K562 (cell line): ENCODE results near the gene ITPR1. TPM values are rescaled to one million over a fixed set of nuclear protein-coding genes. Genes with fewer than 3 reads are reported as not detected.
A peak's percentile ranks its signal among the peaks of the same experiment; 100 is the strongest.

ENCODE experiments used
- ASH1L ChIP-seq: fragments of 450-650 bp; IDR thresholded peaks from 2 replicates; pipeline ENCODE4 v1.6.1; 2018; ENCODE audit warnings: borderline replicate concordance, mild to moderate bottlenecking, low read depth; ENCODE audit not compliant: partially characterized antibody
- IFI16 ChIP-seq: fragments of 250-450 bp; sonication (Bioruptor Pico); IDR thresholded peaks from 2 replicates; pipeline ENCODE4 v2.1.2; 2022; ENCODE audit warnings: mild to moderate bottlenecking, inconsistent platforms
- NFYB ChIP-seq: IDR thresholded peaks from 2 replicates; pipeline ENCODE4 v1.6.1; 2011; ENCODE audit warnings: mild to moderate bottlenecking, moderate library complexity; ENCODE audit not compliant: insufficient read length; ENCODE audit errors: extremely low read depth
- SMAD1 ChIP-seq: fragments of 150-350 bp; IDR thresholded peaks from 2 replicates; pipeline ENCODE4 v1.6.1; 2014; ENCODE audit warnings: low read length, low read depth; ENCODE audit not compliant: partially characterized antibody
- SMARCA4 ChIP-seq: fragments of 450-650 bp; IDR thresholded peaks from 2 replicates; pipeline ENCODE4 v1.6.1; 2016
- SRSF3 ChIP-seq: fragments of 200-400 bp; formaldehyde crosslinking; IDR thresholded peaks from 2 replicates; pipeline ENCODE4 v1.6.1; 2016; ENCODE audit warnings: mild to moderate bottlenecking, low read length, moderate library complexity; ENCODE audit not compliant: insufficient read depth
- ZNF133 ChIP-seq: fragments of 250-450 bp; sonication (Bioruptor Pico); IDR thresholded peaks from 2 replicates; pipeline ENCODE4 v1.4.0; 2020; ENCODE audit warnings: mild to moderate bottlenecking
- ZNF197 ChIP-seq: fragments of 200-800 bp; sonication (Bioruptor generic); IDR thresholded peaks from 2 replicates; pipeline ENCODE4 v1.6.1; 2016; ENCODE audit warnings: low read depth, missing genetic modification characterization, missing compliant biosample characterization
- ZNF263 ChIP-seq: sonication (generic); formaldehyde crosslinking; IDR thresholded peaks from 2 replicates; pipeline ENCODE4 v1.8.0; 2022; ENCODE audit warnings: mild to moderate bottlenecking, missing genetic modification reagents, borderline replicate concordance
- ZNF695 ChIP-seq: fragments of 450-650 bp; formaldehyde crosslinking; IDR thresholded peaks from 2 replicates; pipeline ENCODE4 v1.4.0; 2020; ENCODE audit warnings: mild to moderate bottlenecking, moderate library complexity
- ZSCAN32 ChIP-seq: fragments of 450-650 bp; formaldehyde crosslinking; IDR thresholded peaks from 2 replicates; pipeline ENCODE4 v1.4.0; 2020; ENCODE audit warnings: mild to moderate bottlenecking, moderate library complexity
- polyA plus RNA-seq, 8 experiments: library from polyadenylated mRNA; depleted of rRNA in 4 of 8; stranded (reverse) in 5 of 8; unstranded in 3 of 8; fragments of >200 nt; fragmentation: Nextera tagmentation in 2 of 8; fragmentation: Illumina TruSeq in 1 of 8; extraction: Ambion mirVana in 2 of 8; extraction: Trizol in 1 of 8; gene quantifications; 2 replicates each; pipeline versions ENCODE4 v1.2.1 to v1.2.3, GENCODE V29; 2011 to 2014; ENCODE audit warnings: inconsistent platforms in 1 of 8, missing spikeins in 1 of 8
- total RNA-seq, 7 experiments: library from RNA; depleted of rRNA in 6 of 7; stranded (reverse); fragments of >200 nt in 6 of 7; fragmentation: Illumina TruSeq in 2 of 7; extraction: Trizol in 2 of 7; gene quantifications; 2 replicates each; pipeline versions ENCODE4 v1.2.1 to v1.2.3, GENCODE V29; 2011 to 2021; ENCODE audit warnings: low replicate concordance in 1 of 7
- TF ChIP-seq, protein P1 (sequence below), 3 experiments: fragments of 200-800 bp in 1 of 3; fragments of 250-450 bp in 1 of 3; fragments of 450-650 bp in 1 of 3; sonication (Bioruptor Pico) in 1 of 3; sonication (Bioruptor generic) in 1 of 3; formaldehyde crosslinking in 1 of 3; IDR thresholded peaks; 2 replicates each; pipeline versions ENCODE4 v1.6.1 to v1.8.0; 2016 to 2022; ENCODE audit warnings: mild to moderate bottlenecking in 2 of 3, missing genetic modification characterization in 2 of 3, missing compliant biosample characterization in 1 of 3, moderate library complexity in 1 of 3
- TF ChIP-seq, protein P2 (sequence below), 2 experiments: fragments of 450-650 bp in 1 of 2; IDR thresholded peaks; 2 replicates each; pipeline ENCODE4 v1.6.1; 2011 to 2017; ENCODE audit warnings: low read depth in 2 of 2, antibody characterized with exemption in 1 of 2, borderline replicate concordance in 1 of 2, low read length in 1 of 2, mild to moderate bottlenecking in 1 of 2, mixed read lengths in 1 of 2; ENCODE audit not compliant: control insufficient read depth in 1 of 2
- TF ChIP-seq, protein P3 (sequence below): fragments of 450-650 bp; IDR thresholded peaks from 2 replicates; pipeline ENCODE4 v1.6.1; 2017; ENCODE audit warnings: antibody characterized with exemption, mild to moderate bottlenecking
- TF ChIP-seq, protein P4 (sequence below): fragments of 250-450 bp; sonication (Bioruptor Pico); IDR thresholded peaks from 2 replicates; pipeline ENCODE4 v1.9.0; 2021; ENCODE audit warnings: mild to moderate bottlenecking

ITPR1 gene
- total and polyA plus RNA-seq, 9 of the 15 experiments (the other 6 are each of a cell fraction or from before 2014, with no cell fraction given) = 22.4 to 40.0 (median 27.4) TPM

DNA sequence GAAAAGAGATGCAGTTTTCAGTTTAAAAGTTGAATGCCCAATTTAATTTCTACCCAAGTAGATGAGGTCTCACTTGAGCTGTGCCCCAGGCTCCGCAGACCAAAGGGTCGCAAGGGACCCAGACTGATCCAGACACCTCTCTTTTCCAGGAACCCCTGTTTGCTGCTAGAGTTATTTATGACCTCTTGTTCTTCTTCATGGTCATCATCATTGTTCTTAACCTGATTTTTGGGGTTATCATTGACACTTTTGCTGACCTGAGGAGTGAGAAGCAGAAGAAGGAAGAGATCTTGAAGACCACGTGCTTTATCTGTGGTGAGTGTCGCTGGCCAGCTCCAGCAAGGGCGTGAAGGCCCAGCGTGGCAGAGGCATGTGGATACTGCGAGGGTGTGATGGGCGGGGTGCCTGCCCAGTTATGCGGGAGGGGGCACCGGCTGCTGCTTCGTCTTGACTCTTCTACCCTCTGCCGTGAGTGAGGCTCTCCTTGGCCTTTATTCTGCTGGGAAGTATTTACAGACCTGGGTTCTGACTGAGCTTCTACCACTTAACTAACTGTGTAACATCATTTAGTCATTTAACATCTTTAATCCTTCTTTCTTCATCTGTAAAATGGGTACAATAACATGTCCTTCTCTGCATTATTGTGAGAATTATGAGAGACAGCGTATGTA, 321.9 kb downstream of the ITPR1 start (continued):
- TF ChIP-seq, protein P1, sequence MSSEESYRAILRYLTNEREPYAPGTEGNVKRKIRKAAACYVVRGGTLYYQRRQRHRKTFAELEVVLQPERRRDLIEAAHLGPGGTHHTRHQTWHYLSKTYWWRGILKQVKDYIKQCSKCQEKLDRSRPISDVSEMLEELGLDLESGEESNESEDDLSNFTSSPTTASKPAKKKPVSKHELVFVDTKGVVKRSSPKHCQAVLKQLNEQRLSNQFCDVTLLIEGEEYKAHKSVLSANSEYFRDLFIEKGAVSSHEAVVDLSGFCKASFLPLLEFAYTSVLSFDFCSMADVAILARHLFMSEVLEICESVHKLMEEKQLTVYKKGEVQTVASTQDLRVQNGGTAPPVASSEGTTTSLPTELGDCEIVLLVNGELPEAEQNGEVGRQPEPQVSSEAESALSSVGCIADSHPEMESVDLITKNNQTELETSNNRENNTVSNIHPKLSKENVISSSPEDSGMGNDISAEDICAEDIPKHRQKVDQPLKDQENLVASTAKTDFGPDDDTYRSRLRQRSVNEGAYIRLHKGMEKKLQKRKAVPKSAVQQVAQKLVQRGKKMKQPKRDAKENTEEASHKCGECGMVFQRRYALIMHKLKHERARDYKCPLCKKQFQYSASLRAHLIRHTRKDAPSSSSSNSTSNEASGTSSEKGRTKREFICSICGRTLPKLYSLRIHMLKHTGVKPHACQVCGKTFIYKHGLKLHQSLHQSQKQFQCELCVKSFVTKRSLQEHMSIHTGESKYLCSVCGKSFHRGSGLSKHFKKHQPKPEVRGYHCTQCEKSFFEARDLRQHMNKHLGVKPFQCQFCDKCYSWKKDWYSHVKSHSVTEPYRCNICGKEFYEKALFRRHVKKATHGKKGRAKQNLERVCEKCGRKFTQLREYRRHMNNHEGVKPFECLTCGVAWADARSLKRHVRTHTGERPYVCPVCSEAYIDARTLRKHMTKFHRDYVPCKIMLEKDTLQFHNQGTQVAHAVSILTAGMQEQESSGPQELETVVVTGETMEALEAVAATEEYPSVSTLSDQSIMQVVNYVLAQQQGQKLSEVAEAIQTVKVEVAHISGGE (CRISPR knock-in tag; IDR thresholded peaks at IDR 0.05) = no peak
- TF ChIP-seq, protein P2, sequence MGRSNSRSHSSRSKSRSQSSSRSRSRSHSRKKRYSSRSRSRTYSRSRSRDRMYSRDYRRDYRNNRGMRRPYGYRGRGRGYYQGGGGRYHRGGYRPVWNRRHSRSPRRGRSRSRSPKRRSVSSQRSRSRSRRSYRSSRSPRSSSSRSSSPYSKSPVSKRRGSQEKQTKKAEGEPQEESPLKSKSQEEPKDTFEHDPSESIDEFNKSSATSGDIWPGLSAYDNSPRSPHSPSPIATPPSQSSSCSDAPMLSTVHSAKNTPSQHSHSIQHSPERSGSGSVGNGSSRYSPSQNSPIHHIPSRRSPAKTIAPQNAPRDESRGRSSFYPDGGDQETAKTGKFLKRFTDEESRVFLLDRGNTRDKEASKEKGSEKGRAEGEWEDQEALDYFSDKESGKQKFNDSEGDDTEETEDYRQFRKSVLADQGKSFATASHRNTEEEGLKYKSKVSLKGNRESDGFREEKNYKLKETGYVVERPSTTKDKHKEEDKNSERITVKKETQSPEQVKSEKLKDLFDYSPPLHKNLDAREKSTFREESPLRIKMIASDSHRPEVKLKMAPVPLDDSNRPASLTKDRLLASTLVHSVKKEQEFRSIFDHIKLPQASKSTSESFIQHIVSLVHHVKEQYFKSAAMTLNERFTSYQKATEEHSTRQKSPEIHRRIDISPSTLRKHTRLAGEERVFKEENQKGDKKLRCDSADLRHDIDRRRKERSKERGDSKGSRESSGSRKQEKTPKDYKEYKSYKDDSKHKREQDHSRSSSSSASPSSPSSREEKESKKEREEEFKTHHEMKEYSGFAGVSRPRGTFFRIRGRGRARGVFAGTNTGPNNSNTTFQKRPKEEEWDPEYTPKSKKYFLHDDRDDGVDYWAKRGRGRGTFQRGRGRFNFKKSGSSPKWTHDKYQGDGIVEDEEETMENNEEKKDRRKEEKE (IDR thresholded peaks at IDR 0.05; ENCODE audit: borderline replicate concordance in 1 of 2, control insufficient read depth in 1 of 2, low read depth in 2 of 2, low read length in 1 of 2) = no peak
- TF ChIP-seq ZNF695 = peak; percentile 83; the same call in 1 of the 2 replicates
- peak; percentile 90; the same call in 1 of the 2 replicates for TF ChIP-seq ZNF133 (CRISPR knock-in tag)
- peak; percentile 37 for TF ChIP-seq ASH1L
- no peak for TF ChIP-seq SRSF3
- no peak for TF ChIP-seq ZNF263
- peak; percentile 81; the same call in 1 of the 2 replicates for TF ChIP-seq IFI16 (CRISPR knock-in tag)
- TF ChIP-seq, protein P3, sequence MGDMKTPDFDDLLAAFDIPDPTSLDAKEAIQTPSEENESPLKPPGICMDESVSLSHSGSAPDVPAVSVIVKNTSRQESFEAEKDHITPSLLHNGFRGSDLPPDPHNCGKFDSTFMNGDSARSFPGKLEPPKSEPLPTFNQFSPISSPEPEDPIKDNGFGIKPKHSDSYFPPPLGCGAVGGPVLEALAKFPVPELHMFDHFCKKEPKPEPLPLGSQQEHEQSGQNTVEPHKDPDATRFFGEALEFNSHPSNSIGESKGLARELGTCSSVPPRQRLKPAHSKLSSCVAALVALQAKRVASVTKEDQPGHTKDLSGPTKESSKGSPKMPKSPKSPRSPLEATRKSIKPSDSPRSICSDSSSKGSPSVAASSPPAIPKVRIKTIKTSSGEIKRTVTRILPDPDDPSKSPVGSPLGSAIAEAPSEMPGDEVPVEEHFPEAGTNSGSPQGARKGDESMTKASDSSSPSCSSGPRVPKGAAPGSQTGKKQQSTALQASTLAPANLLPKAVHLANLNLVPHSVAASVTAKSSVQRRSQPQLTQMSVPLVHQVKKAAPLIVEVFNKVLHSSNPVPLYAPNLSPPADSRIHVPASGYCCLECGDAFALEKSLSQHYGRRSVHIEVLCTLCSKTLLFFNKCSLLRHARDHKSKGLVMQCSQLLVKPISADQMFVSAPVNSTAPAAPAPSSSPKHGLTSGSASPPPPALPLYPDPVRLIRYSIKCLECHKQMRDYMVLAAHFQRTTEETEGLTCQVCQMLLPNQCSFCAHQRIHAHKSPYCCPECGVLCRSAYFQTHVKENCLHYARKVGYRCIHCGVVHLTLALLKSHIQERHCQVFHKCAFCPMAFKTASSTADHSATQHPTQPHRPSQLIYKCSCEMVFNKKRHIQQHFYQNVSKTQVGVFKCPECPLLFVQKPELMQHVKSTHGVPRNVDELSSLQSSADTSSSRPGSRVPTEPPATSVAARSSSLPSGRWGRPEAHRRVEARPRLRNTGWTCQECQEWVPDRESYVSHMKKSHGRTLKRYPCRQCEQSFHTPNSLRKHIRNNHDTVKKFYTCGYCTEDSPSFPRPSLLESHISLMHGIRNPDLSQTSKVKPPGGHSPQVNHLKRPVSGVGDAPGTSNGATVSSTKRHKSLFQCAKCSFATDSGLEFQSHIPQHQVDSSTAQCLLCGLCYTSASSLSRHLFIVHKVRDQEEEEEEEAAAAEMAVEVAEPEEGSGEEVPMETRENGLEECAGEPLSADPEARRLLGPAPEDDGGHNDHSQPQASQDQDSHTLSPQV = peak; percentile 99
- TF ChIP-seq SMARCA4 = no peak; the same call in 1 of the 2 replicates
- no peak for TF ChIP-seq NFYB
- no peak for TF ChIP-seq SMAD1
- TF ChIP-seq, protein P4, sequence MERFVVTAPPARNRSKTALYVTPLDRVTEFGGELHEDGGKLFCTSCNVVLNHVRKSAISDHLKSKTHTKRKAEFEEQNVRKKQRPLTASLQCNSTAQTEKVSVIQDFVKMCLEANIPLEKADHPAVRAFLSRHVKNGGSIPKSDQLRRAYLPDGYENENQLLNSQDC = no peak
- TF ChIP-seq ZNF197 (CRISPR knock-in tag) = peak; percentile 50; the same call in 1 of the 2 replicates
- TF ChIP-seq ZSCAN32 (CRISPR knock-in tag) = no peak
